Smooth muscle cell of the brain vasculature (primary cell): ENCODE data around the gene SLC38A7.

ENCODE experiments used
- DNase-seq: peaks from one replicate; pipeline ENCODE4 v3.0.0-alpha.2; 2012; ENCODE audit warnings: low read depth, low spot score

The SLC38A7 gene

GRCh38 chr16:58636466-58636865 is 48.1 kb downstream of the SLC38A7 start:
- DNase-seq: no peak

GRCh38 chr16:58635502-58635901 is 49.1 kb downstream of the SLC38A7 start:
- no peak for DNase-seq

- no peak for DNase-seq
Observed at GRCh38 chr16:58634265-58634802, 50.2 kb downstream of the SLC38A7 start.

- DNase-seq: peak; percentile 98
Observed at GRCh38 chr16:58629733-58630640, 54.6 kb downstream of the SLC38A7 start, which contains the start of gene CNOT1. Gene CNOT1, minus strand, starts transcription at chr16:58629826. Its CDS starts 30,489 bp downstream, at chr16:58599337.

- no peak for DNase-seq
Observed at GRCh38 chr16:58628845-58629732, 55.5 kb downstream of the SLC38A7 start.

- DNase-seq: no peak
Observed at GRCh38 chr16:58624209-58624608, 60.4 kb downstream of the SLC38A7 start.

- no peak for DNase-seq
Observed at GRCh38 chr16:58620396-58620795, 64.2 kb downstream of the SLC38A7 start.

GRCh38 chr16:58615280-58615679 is 69.3 kb downstream of the SLC38A7 start:
- no peak for DNase-seq
